Liver (tissue), 9 donors: ENCODE results near the gene COLEC12. TPM values are rescaled to one million over a fixed set of nuclear protein-coding genes. Genes with fewer than 3 reads are reported as not detected.

Source experiments
- DNase-seq: peaks from one replicate; pipeline ENCODE4 v3.0.0-alpha.2; 2017; ENCODE audit warnings: low spot score
- H3K27ac ChIP-seq, 2 donors: one replicate each; pipeline ENCODE4 v1.7.0; 2013; ENCODE audit warnings: inconsistent platforms in 2 of 2, low read length in 2 of 2, control low read depth in 1 of 2, low read depth in 1 of 2, mild to moderate bottlenecking in 1 of 2
- H3K27me3 ChIP-seq, 4 donors: one replicate each; pipeline versions ENCODE4 v1.6.1 to v1.7.0; 2013; ENCODE audit warnings: low read length in 3 of 4, inconsistent platforms in 1 of 4, mild to moderate bottlenecking in 1 of 4, moderate library complexity in 1 of 4; ENCODE audit not compliant: control insufficient read depth in 4 of 4, insufficient read depth in 4 of 4
- H3K36me3 ChIP-seq, 4 donors: one replicate each; pipeline versions ENCODE4 v1.6.1 to v1.7.0; 2013; ENCODE audit warnings: low read length in 3 of 4, mild to moderate bottlenecking in 3 of 4, low read depth in 1 of 4, moderate library complexity in 1 of 4; ENCODE audit not compliant: control insufficient read depth in 4 of 4, insufficient read depth in 3 of 4
- H3K4me1 ChIP-seq, 4 donors: one replicate each; pipeline versions ENCODE4 v1.6.1 to v1.7.0; 2013; ENCODE audit warnings: low read length in 3 of 4, mild to moderate bottlenecking in 3 of 4, moderate library complexity in 1 of 4; ENCODE audit not compliant: control insufficient read depth in 4 of 4, insufficient read depth in 4 of 4
- H3K4me3 ChIP-seq, 3 donors: one replicate each; pipeline versions ENCODE4 v1.6.1 to v1.7.0; 2013; ENCODE audit warnings: low read length in 3 of 3, control low read depth in 1 of 3, low read depth in 1 of 3, mild to moderate bottlenecking in 1 of 3
- H3K9ac ChIP-seq, 2 donors: one replicate each; pipeline ENCODE4 v1.7.0; 2013; ENCODE audit warnings: low read length in 2 of 2, mild to moderate bottlenecking in 2 of 2, moderate library complexity in 2 of 2, control low read depth in 1 of 2, low read depth in 1 of 2
- H3K9me3 ChIP-seq, 4 donors: one replicate each; pipeline versions ENCODE4 v1.6.1 to v1.7.0; 2013; ENCODE audit warnings: low read length in 3 of 4; ENCODE audit not compliant: control insufficient read depth in 4 of 4
- EGR1 ChIP-seq, 2 donors: IDR thresholded peaks; 2 replicates each; pipeline ENCODE4 v1.6.1; 2016 to 2018; ENCODE audit warnings: antibody characterized with exemption in 2 of 2, low read depth in 2 of 2
- FOXA2 ChIP-seq: IDR thresholded peaks from 2 replicates; pipeline ENCODE4 v1.6.1; 2016; ENCODE audit warnings: antibody characterized with exemption
- HNF4A ChIP-seq, 2 donors: conservative IDR thresholded peaks; 2 replicates each; pipeline ENCODE4 v1.6.1; 2016; ENCODE audit warnings: antibody characterized with exemption in 2 of 2, mild to moderate bottlenecking in 2 of 2
- HNF4G ChIP-seq: IDR thresholded peaks from 2 replicates; pipeline ENCODE4 v1.6.1; 2016; ENCODE audit warnings: antibody characterized with exemption
- NR2F2 ChIP-seq: IDR thresholded peaks from 2 replicates; pipeline ENCODE4 v1.6.1; 2016; ENCODE audit warnings: antibody characterized with exemption
- RAD21 ChIP-seq, 2 donors: IDR thresholded peaks; 2 replicates each; pipeline ENCODE4 v1.6.1; 2016; ENCODE audit warnings: antibody characterized with exemption in 2 of 2, mild to moderate bottlenecking in 2 of 2
- SP1 ChIP-seq: IDR thresholded peaks from 2 replicates; pipeline ENCODE4 v1.6.1; 2018; ENCODE audit warnings: antibody characterized with exemption, mild to moderate bottlenecking
- TAF1 ChIP-seq: conservative IDR thresholded peaks from 2 replicates; pipeline ENCODE4 v1.6.1; 2016; ENCODE audit warnings: antibody characterized with exemption, mild to moderate bottlenecking
- YY1 ChIP-seq: IDR thresholded peaks from 2 replicates; pipeline ENCODE4 v1.6.1; 2016; ENCODE audit warnings: antibody characterized with exemption, mild to moderate bottlenecking
- WGBS: extraction: QIAGEN DNeasy Blood & Tissue Kit; methylation state at CpG from one replicate; pipeline ENCODE4 v1.1.7; 2013; 5-methylcytosine and 5-hydroxymethylcytosine counted together
- polyA plus RNA-seq, 2 donors: library from polyadenylated mRNA; stranded (reverse) in 1 of 2; unstranded in 1 of 2; fragments of 200-250 nt in 1 of 2; fragments of >200 nt in 1 of 2; fragmentation: Nextera tagmentation in 1 of 2; extraction: Ambion mirVana in 1 of 2; gene quantifications; one replicate each; pipeline versions ENCODE4 v1.2.1 to v1.2.3, GENCODE V29; 2013 to 2015
- total RNA-seq, 2 donors: library from RNA; depleted of rRNA; stranded (reverse); fragments of >200 nt; gene quantifications; one replicate each; pipeline ENCODE4 v1.2.3, GENCODE V29; 2014
- TF ChIP-seq, protein P1 (sequence below): IDR thresholded peaks from 2 replicates; pipeline ENCODE4 v1.6.1; 2016; ENCODE audit warnings: antibody characterized with exemption
- TF ChIP-seq, protein P2 (sequence below): IDR thresholded peaks from 2 replicates; pipeline ENCODE4 v1.6.1; 2016; ENCODE audit warnings: antibody characterized with exemption
- donor health status: healthy.
- donor health status: healthy.
- donor health status: healthy.
- donor health status: healthy.
- donor health status: healthy.

COLEC12 gene
- total and polyA plus RNA-seq, 4 donors, result 0.03 to 1.6 (median 0.28) TPM

DNA sequence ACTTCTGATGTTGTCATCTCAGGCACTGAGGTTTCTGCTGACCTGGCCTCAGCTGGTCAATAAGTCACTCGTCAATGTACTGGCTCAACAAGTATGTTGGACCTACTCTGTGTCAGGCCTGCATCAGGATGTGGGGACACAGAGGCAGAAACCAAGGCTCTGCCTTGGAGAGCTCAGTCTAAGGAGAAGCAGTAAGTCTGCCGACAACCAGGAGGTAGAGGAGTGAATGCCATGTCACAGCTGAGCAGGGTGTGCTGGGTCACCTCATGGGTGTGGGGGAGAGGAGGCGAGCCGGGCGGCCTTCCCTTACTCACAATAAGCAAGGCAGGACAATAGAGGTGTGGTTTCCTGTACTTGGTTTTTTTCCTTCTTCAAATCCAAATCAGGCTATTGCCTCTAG, 75.8 kb downstream of the COLEC12 start (continued):
- TF ChIP-seq, protein P1, sequence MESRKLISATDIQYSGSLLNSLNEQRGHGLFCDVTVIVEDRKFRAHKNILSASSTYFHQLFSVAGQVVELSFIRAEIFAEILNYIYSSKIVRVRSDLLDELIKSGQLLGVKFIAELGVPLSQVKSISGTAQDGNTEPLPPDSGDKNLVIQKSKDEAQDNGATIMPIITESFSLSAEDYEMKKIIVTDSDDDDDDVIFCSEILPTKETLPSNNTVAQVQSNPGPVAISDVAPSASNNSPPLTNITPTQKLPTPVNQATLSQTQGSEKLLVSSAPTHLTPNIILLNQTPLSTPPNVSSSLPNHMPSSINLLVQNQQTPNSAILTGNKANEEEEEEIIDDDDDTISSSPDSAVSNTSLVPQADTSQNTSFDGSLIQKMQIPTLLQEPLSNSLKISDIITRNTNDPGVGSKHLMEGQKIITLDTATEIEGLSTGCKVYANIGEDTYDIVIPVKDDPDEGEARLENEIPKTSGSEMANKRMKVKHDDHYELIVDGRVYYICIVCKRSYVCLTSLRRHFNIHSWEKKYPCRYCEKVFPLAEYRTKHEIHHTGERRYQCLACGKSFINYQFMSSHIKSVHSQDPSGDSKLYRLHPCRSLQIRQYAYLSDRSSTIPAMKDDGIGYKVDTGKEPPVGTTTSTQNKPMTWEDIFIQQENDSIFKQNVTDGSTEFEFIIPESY, result no peak
- no peak for TF ChIP-seq HNF4A (conservative IDR thresholded peaks at IDR 0.05)
- TF ChIP-seq SP1, result no peak

DNA sequence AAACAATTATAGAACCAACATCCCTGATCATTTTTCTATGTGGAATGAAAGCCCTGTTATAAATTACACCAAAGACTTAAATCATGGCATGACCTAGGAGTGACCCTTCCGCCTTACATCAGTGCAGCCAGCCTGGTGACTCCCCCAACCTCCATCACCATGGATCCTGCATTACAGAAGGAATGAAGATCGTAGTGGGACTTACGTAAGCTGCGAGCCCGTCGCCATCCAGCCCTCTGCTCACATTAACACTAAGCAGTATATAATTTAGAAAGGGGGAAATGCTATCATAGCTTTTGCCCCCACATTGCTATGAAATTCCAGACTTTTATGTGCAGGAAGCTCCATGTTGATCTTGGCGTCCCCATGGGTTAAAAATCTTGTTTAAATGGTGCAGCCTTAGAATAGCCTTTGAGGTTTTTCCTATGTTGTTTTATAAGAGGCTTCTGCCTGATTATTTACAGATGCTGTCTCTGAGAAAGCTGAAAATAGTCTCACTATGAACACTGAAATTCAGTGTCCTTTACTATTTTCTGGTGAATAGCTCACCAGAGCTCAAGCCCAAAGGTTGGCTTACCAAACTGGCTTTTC, 76.3 kb downstream of the COLEC12 start:
- Histone ChIP-seq H3K27ac (no peak overlapping the region), H3K9me3 (no peaks in the 10 kb centered on the region), H3K4me3 (no peak overlapping the region), H3K9ac (no peak overlapping the region), H3K36me3 (no peaks in the 10 kb centered on the region), H3K27me3 (peaks cover 0 to 4% (median 0%) of the 10 kb centered on the region in 4 donors), H3K4me1 (no peaks in the 10 kb centered on the region)
- 91% methylated on average over 7 of the region's 7 CpGs for WGBS
- TF ChIP-seq SP1 (no peak), EGR1 (IDR thresholded peaks at IDR 0.05; ENCODE audit: low read depth in 2 of 2) (no peak), HNF4G (no peak), FOXA2 (no peak), RAD21 (IDR thresholded peaks at IDR 0.05) (no peak), TAF1 (no peak), NR2F2 (no peak), YY1 (no peak)
- TF ChIP-seq, protein P2, sequence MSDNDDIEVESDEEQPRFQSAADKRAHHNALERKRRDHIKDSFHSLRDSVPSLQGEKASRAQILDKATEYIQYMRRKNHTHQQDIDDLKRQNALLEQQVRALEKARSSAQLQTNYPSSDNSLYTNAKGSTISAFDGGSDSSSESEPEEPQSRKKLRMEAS, result no peak
- TF ChIP-seq, protein P1, result no peak
- no peak for DNase-seq

DNA sequence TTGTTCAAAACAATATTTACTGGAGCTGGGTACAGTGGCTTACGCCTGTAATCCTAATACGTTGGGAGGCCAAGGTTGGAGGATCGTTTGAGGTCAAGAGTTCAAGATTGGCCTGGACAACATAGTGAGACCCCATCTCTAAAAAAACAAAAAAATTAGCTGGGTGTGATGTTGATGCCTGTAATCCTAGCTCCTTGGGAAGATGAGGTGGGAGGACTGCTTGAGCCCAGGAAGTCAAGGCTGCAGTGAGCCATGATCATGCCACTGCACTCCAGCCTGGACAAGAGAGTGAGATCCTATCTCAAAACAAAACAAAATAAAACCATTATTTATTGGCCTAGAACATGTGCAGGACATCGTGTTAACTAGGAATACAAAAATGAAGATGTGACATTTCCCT, 77.5 kb downstream of the COLEC12 start:
- Histone ChIP-seq H3K27ac (no peak overlapping the region), H3K4me3 (no peak overlapping the region), H3K9me3 (no peaks in the 10 kb centered on the region), H3K27me3 (peaks cover 0 to 4% (median 0%) of the 10 kb centered on the region in 4 donors), H3K9ac (no peak overlapping the region), H3K4me1 (no peaks in the 10 kb centered on the region), H3K36me3 (no peaks in the 10 kb centered on the region)
- TF ChIP-seq HNF4G, result no peak
- no peak for DNase-seq
- 67% methylated on average over 4 of the region's 4 CpGs for WGBS
